ENCODE results near the gene LAMB3.

Gene LAMB3

DNA sequence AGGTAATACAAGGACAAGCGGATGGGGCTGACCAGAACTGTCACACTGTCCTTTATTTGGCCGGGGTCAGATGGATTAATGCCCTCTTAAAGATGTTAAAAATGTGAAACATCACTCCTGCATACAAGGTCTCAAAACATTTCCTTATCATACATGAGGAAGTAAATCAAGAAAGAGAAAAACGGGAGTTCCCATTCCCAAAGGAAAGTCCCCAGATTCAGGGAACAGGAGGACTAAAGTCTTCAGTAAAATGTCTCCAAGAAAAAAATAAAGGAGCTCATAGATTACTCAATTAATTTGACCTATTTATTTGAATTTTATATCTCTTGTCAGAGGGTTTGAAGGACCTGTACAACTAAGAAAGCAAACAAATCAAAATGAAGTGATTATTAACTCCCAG lies 39.0 kb upstream of the LAMB3 start:
- ChIA-PET POLR2A (no interaction called here), CTCF (interaction anchor here (0.8 to 5.9 kb wide), 14 partner anchors 9 to 124 kb away, joined by 3 to 48 read pairs (median 11); partner anchors contain the start of genes CAMK1G and LAMB3)
- TF ChIP-seq CTCF (IDR thresholded peaks at IDR 0.05; ENCODE audit: control extremely low read depth, extremely low read depth, low read depth, missing control alignments), result no peak
- DNase-seq (ENCODE audit: extremely low spot score), result no peak

GRCh38 chr1:209689477-209689876 lies 37.3 kb upstream of the LAMB3 start:
- ChIA-PET POLR2A (no interaction called here), CTCF (interaction anchor here (0.9 to 5.9 kb wide), 12 partner anchors 10 to 122 kb away, joined by 3 to 48 read pairs (median 7); partner anchors contain the start of genes CAMK1G and LAMB3)
- no peak for TF ChIP-seq CTCF (IDR thresholded peaks at IDR 0.05; ENCODE audit: control extremely low read depth, extremely low read depth, low read depth, missing control alignments)
- DNase-seq (ENCODE audit: extremely low spot score), result no peak

- no peak for DNase-seq (ENCODE audit: extremely low spot score)
- TF ChIP-seq CTCF (IDR thresholded peaks at IDR 0.05; ENCODE audit: control extremely low read depth, extremely low read depth, low read depth, missing control alignments), result no peak
- POLR2A ChIA-PET, result no interaction called here
- CTCF ChIA-PET, result interaction anchor here (0.9 to 5.9 kb wide), 14 partner anchors 11 to 121 kb away, joined by 3 to 48 read pairs (median 5); partner anchors contain the start of gene G0S2
These were observed 36.6 kb upstream of the LAMB3 start for GRCh38 chr1:209688746-209689234.

DNA sequence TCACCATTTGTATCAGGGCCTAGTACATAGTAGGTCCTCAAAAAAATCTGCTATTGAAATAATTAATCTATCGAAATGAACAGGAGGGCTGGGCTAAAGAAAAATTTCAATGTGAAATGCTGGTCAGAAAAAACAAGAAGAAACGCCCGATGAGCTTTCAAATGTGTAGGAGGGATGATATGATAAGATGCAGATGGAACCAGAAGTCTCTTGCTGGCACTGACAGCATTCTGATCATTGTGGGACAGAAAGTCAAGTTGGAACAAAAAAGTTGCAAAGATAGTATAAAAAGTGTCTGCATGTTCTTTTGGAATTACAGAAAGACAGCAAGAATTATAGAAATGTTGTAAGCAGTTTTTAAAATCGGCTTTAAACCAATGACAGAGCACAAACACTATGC lies 34.1 kb upstream of the LAMB3 start:
- CTCF ChIA-PET, result interaction anchor here (1.1 to 1.3 kb wide), 3 partner anchors 9 to 114 kb away, joined by 4 to 6 read pairs (median 5); no protein-coding TSS in a partner anchor
- no peak for DNase-seq (ENCODE audit: extremely low spot score)
- TF ChIP-seq CTCF (IDR thresholded peaks at IDR 0.05; ENCODE audit: control extremely low read depth, extremely low read depth, low read depth, missing control alignments), result no peak
- POLR2A ChIA-PET, result no interaction called here

DNA sequence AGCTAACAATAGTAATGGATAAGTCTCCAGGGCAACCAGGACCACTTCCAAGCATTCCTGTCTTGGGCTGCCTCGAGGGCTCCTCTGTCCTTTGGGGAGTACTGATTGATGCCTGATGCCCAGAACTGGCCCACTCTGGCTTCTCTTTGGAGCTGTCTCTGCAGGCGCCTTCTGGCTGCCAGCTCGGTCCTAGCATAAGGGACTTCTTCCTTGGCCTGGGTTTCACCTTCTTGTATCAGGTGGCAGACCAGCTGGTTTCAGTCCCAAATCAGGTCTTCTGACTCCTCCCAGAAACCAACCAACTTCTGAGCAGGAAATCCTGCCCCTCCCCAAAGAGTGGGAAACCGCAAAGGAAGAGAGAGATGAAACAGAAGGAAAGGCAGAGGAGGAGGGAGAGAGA lies 33.6 kb upstream of the LAMB3 start:
- ChIA-PET CTCF (interaction anchor here (1.0 to 1.6 kb wide), 4 partner anchors 12 to 113 kb away, joined by 4 to 6 read pairs (median 4); no protein-coding TSS in a partner anchor), POLR2A (no interaction called here)
- DNase-seq (ENCODE audit: extremely low spot score), result no peak
- TF ChIP-seq CTCF (IDR thresholded peaks at IDR 0.05; ENCODE audit: control extremely low read depth, extremely low read depth, low read depth, missing control alignments), result no peak

DNA sequence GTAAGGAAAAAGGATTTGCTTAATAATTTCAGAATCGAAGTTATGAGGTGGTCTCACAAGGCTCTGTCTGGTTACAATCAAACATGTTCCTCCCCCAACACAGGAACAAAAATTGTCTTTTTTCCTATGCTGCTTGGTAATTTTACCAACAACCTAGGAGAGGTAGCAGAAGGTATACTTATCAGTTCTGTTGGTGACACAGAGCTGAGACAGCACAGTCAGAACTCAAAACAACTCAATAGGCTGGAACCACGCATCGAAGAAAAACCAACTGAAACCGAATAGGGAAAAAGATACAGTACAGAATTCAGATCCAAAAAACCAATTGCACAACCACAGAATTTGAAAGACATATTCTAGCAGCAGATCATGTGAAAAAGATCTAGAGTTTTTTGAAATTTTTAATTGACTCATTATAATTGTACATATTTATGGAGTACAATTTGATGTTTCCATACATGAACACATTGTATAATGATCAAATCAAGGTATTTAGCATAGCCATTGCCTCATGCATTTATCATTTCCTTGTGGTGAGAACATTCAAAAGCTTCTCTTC lies 26.8 kb upstream of the LAMB3 start:
- TF ChIP-seq CTCF (IDR thresholded peaks at IDR 0.05; ENCODE audit: control extremely low read depth, extremely low read depth, low read depth, missing control alignments), result no peak
- POLR2A ChIA-PET, result no interaction called here
- DNase-seq (ENCODE audit: extremely low spot score), result no peak
- CTCF ChIA-PET, result interaction anchor here (1.7 to 4.7 kb wide), 2 partner anchors 14 kb away, joined by 6 to 20 read pairs; no protein-coding TSS in a partner anchor
